Activated B cell treated with CpG ODN at 0.5 μM for 24 hours (primary cell): ENCODE measurements around the gene STRN3. TPM values are rescaled to one million over a fixed set of nuclear protein-coding genes. Genes with fewer than 3 reads are reported as not detected.
"Not testable (repeated sequence)": the region's sequence is repeated elsewhere in the genome, so short reads cannot be mapped to it uniquely, and the experiment has no call there.

ENCODE experiments used
- ATAC-seq: fragments of 200-7000 bp; cut with Tn5 transposase; one replicate; pipeline ENCODE4 v1.10.0; 2021; ENCODE audit warnings: low read depth, mild to moderate bottlenecking, moderate library complexity
- CTCF ChIA-PET: fragments of 350-600 bp; sonication (Branson Sonifier 250); formaldehyde crosslinking; loops from one replicate; lab custom pipeline; 2021; ENCODE audit warnings: antibody characterized with exemption; lab: Charles Lee
- POLR2A ChIA-PET: fragments of 350-600 bp; sonication (Branson Sonifier 250); formaldehyde crosslinking; loops from one replicate; lab custom pipeline; 2021; ENCODE audit warnings: antibody characterized with exemption; lab: Charles Lee
- DNase-seq: peaks from one replicate; pipeline ENCODE4 v3.0.0; 2022
- H3K27ac Mint-ChIP-seq: one replicate; pipeline ENCODE4 v1.8.0; 2020; ENCODE audit warnings: mixed read lengths
- H3K27me3 Mint-ChIP-seq: one replicate; pipeline ENCODE4 v1.8.0; 2021; ENCODE audit warnings: mixed read lengths
- H3K36me3 Mint-ChIP-seq: one replicate; pipeline ENCODE4 v1.8.0; 2021; ENCODE audit warnings: low read depth, mixed read lengths
- H3K4me1 Mint-ChIP-seq: one replicate; pipeline ENCODE4 v1.8.0; 2021; ENCODE audit warnings: mixed read lengths
- H3K4me3 Mint-ChIP-seq: one replicate; pipeline ENCODE4 v1.8.0; 2020; ENCODE audit warnings: mild to moderate bottlenecking, mixed read lengths
- H3K9me3 Mint-ChIP-seq: one replicate; pipeline ENCODE4 v1.8.0; 2020; ENCODE audit warnings: mixed read lengths
- CTCF ChIP-seq: fragments of 200-600 bp; IDR thresholded peaks from one replicate; pipeline ENCODE4 v1.8.0; 2022; ENCODE audit warnings: antibody characterized with exemption, mild to moderate bottlenecking
- intact Hi-C: fragments of 100-400 bp; cut with micrococcal nuclease; formaldehyde crosslinking; loops from one replicate; pipeline ENCODE4 v1.15.1; 2024
- total RNA-seq: library from RNA; stranded (reverse); gene quantifications from 2 replicates; pipeline ENCODE4 v1.2.3, GENCODE V29; 2022

The STRN3 gene
- total RNA-seq, 1 donor from 2014 or later = 31.0 TPM

- CTCF ChIA-PET = no interaction called here
- Mint-ChIP-seq H3K9me3 (no peaks in the 10 kb centered on the region), H3K27ac (no peak overlapping the region), H3K4me1 (peaks cover 10% of the 10 kb centered on the region), H3K36me3 (peaks cover 4% of the 10 kb centered on the region), H3K4me3 (no peak overlapping the region), H3K27me3 (no peaks in the 10 kb centered on the region)
- intact Hi-C loops = no loop called here
- DNase-seq = no peak
- ATAC-seq = no peak
- TF ChIP-seq CTCF = no peak
- POLR2A ChIA-PET = no interaction called here
Observed at GRCh38 chr14:31057035-31057434, 30.9 kb upstream of the STRN3 start.

- DNase-seq, H3K27me3 Mint-ChIP-seq, H3K27ac Mint-ChIP-seq, H3K4me1 Mint-ChIP-seq, H3K9me3 Mint-ChIP-seq, CTCF ChIA-PET, intact Hi-C loops, H3K4me3 Mint-ChIP-seq, ATAC-seq: not testable (repeated sequence)
- POLR2A ChIA-PET = interaction anchor here (0.7 kb wide), 1 partner anchor 156 kb away, joined by 4 read pairs; no protein-coding TSS in a partner anchor
- H3K36me3 Mint-ChIP-seq = peaks cover 13% of the 10 kb centered on the region
Observed at GRCh38 chr14:31052905-31053586, 26.9 kb upstream of the STRN3 start.

GRCh38 chr14:31051511-31051910, 25.3 kb upstream of the STRN3 start:
- POLR2A ChIA-PET = no interaction called here

GRCh38 chr14:31051023-31051422, 24.8 kb upstream of the STRN3 start:
- Mint-ChIP-seq H3K27me3 (no peaks in the 10 kb centered on the region), H3K4me1 (peaks cover 4% of the 10 kb centered on the region), H3K36me3 (peaks cover 13% of the 10 kb centered on the region), H3K9me3 (no peaks in the 10 kb centered on the region), H3K4me3 (no peak overlapping the region), H3K27ac (no peak overlapping the region)
- intact Hi-C loops = no loop called here
- DNase-seq (no peak), ATAC-seq (no peak)
- CTCF ChIA-PET = no interaction called here
- POLR2A ChIA-PET = no interaction called here
- TF ChIP-seq CTCF = no peak

More at GRCh38 chr14:31051511-31051910, 25.3 kb upstream of the STRN3 start:
- H3K4me3 Mint-ChIP-seq = no peak overlapping the region
- peaks cover 4% of the 10 kb centered on the region for H3K4me1 Mint-ChIP-seq
- peaks cover 13% of the 10 kb centered on the region for H3K36me3 Mint-ChIP-seq
- H3K9me3 Mint-ChIP-seq = no peaks in the 10 kb centered on the region
- intact Hi-C loops = no loop called here
- no peak for TF ChIP-seq CTCF
- DNase-seq (no peak), ATAC-seq (no peak)
- H3K27me3 Mint-ChIP-seq = no peaks in the 10 kb centered on the region
- no peak overlapping the region for H3K27ac Mint-ChIP-seq
- CTCF ChIA-PET = no interaction called here

- ChIA-PET POLR2A (no interaction called here), CTCF (no interaction called here)
- intact Hi-C loops = no loop called here
- TF ChIP-seq CTCF = no peak
- Mint-ChIP-seq H3K27ac (no peak overlapping the region), H3K4me1 (peaks cover 4% of the 10 kb centered on the region), H3K27me3 (no peaks in the 10 kb centered on the region), H3K9me3 (no peaks in the 10 kb centered on the region), H3K4me3 (no peak overlapping the region), H3K36me3 (peaks cover 9% of the 10 kb centered on the region)
- DNase-seq (no peak), ATAC-seq (no peak)
Observed at GRCh38 chr14:31047503-31047902, 21.3 kb upstream of the STRN3 start.
